Endothelial cell of umbilical vein (primary cell): ENCODE measurements around the gene EYS. TPM values are rescaled to one million over a fixed set of nuclear protein-coding genes. Genes with fewer than 3 reads are reported as not detected.

Source experiments
- BruUV-seq: library from RNA; stranded (reverse); fragments of 400-500 nt; replicated peaks from 2 replicates; lab custom pipeline; 2021; lab: Mats Ljungman, UMichigan
- CTCF ChIA-PET: fragments of 300-600, 350-600 bp; sonication (Branson Sonifier 250); formaldehyde crosslinking; loops from one replicate; lab custom pipeline; 2021; ENCODE audit warnings: antibody characterized with exemption, inconsistent platforms; lab: Charles Lee
- POLR2A ChIA-PET: fragments of 300-600, 350-600 bp; sonication (Branson Sonifier 250); formaldehyde crosslinking; loops from one replicate; lab custom pipeline; 2021; ENCODE audit warnings: antibody characterized with exemption, inconsistent platforms; lab: Charles Lee
- DNase-seq: peaks from one replicate; pipeline ENCODE4 v3.0.0-alpha.2; 2011; ENCODE audit warnings: low read depth, low spot score
- FAIRE-seq: peaks from 2 replicates; lab custom pipeline; 2011; peaks lifted over from hg19 to GRCh38; lab: Jason Lieb, UNC
- H2AFZ ChIP-seq: 2 replicates; pipeline ENCODE4 v1.6.0; 2012; ENCODE audit warnings: low read depth, low read length, control low read depth, inconsistent platforms
- H3K27ac ChIP-seq: 2 replicates; pipeline ENCODE4 v1.5.1; 2011; ENCODE audit warnings: low read depth, mild to moderate bottlenecking, control low read depth, low read length, moderate library complexity; ENCODE audit not compliant: insufficient read depth
- H3K27me3 ChIP-seq, 2 experiments: 2 replicates each; pipeline versions ENCODE4 v1.6.0 to v1.6.1; 2011; ENCODE audit warnings: low read length in 2 of 2, mixed read lengths in 1 of 2; ENCODE audit not compliant: control insufficient read depth in 2 of 2, insufficient read depth in 2 of 2
- H3K36me3 ChIP-seq, 2 experiments: 2 replicates in 1 of 2; 3 replicates in 1 of 2; pipeline ENCODE4 v1.5.1; 2011; ENCODE audit warnings: low read length in 2 of 2, mild to moderate bottlenecking in 1 of 2, moderate library complexity in 1 of 2; ENCODE audit not compliant: control insufficient read depth in 2 of 2, insufficient read depth in 2 of 2; ENCODE audit errors: extremely low read depth in 1 of 2
- H3K4me1 ChIP-seq: 3 replicates; pipeline ENCODE4 v1.5.1; 2011; ENCODE audit warnings: mild to moderate bottlenecking, low read length; ENCODE audit not compliant: control insufficient read depth, insufficient read depth; ENCODE audit errors: extremely low read depth
- H3K4me2 ChIP-seq: 2 replicates; pipeline ENCODE4 v1.6.1; 2011; ENCODE audit warnings: low read length, control low read depth, mixed read lengths; ENCODE audit not compliant: insufficient read depth
- H3K4me3 ChIP-seq, 3 experiments: fragments of 200-600 bp in 1 of 3; sonication (generic), shearing (Covaris generic) in 1 of 3; replicated peaks in 1 of 3; 2 replicates each; pipeline ENCODE4 v1.5.1; 2011 to 2016; ENCODE audit warnings: control low read depth in 3 of 3, low read length in 3 of 3, mild to moderate bottlenecking in 2 of 3, inconsistent platforms in 1 of 3, low read depth in 1 of 3, moderate library complexity in 1 of 3; ENCODE audit not compliant: insufficient read depth in 1 of 3
- H3K79me2 ChIP-seq: 2 replicates; pipeline ENCODE4 v1.6.0; 2012; ENCODE audit warnings: low read length, inconsistent platforms; ENCODE audit not compliant: control insufficient read depth, insufficient read depth
- H3K9ac ChIP-seq: replicated peaks from 2 replicates; pipeline ENCODE3; 2011; ENCODE audit warnings: low read length, control low read depth; ENCODE audit not compliant: insufficient read depth; ENCODE audit errors: extremely low read depth
- H3K9me1 ChIP-seq: replicated peaks from 3 replicates; pipeline ENCODE4 v1.6.0; 2011; ENCODE audit warnings: mild to moderate bottlenecking, low read length; ENCODE audit not compliant: control insufficient read depth, insufficient read depth; ENCODE audit errors: extremely low read depth
- H3K9me3 ChIP-seq: replicated peaks from 2 replicates; pipeline ENCODE4 v1.5.1; 2012; ENCODE audit warnings: low read length, inconsistent platforms; ENCODE audit not compliant: control insufficient read depth, insufficient read depth
- H4K20me1 ChIP-seq: replicated peaks from 2 replicates; pipeline ENCODE3; 2011; ENCODE audit warnings: mild to moderate bottlenecking, low read length; ENCODE audit not compliant: control insufficient read depth, insufficient read depth; ENCODE audit errors: extremely low read depth
- EZH2 ChIP-seq: IDR thresholded peaks from 2 replicates; pipeline ENCODE4 v1.6.1; 2012; ENCODE audit warnings: borderline replicate concordance, low read depth, mild to moderate bottlenecking, moderate library complexity, low read length, inconsistent platforms; ENCODE audit not compliant: severe bottlenecking
- FOS ChIP-seq: IDR thresholded peaks from 2 replicates; pipeline ENCODE4 v1.6.1; 2011; ENCODE audit warnings: mild to moderate bottlenecking, low read length, moderate library complexity, borderline replicate concordance; ENCODE audit not compliant: insufficient read depth
- GATA2 ChIP-seq: IDR thresholded peaks from 2 replicates; pipeline ENCODE4 v1.7.0; 2011; ENCODE audit warnings: low read depth, mild to moderate bottlenecking, moderate library complexity, mixed read lengths, low read length; ENCODE audit not compliant: insufficient read length, insufficient read depth
- JUN ChIP-seq: IDR thresholded peaks from 2 replicates; pipeline ENCODE4 v1.6.1; 2011; ENCODE audit warnings: borderline replicate concordance, low read depth; ENCODE audit not compliant: insufficient read length, insufficient read depth
- MAX ChIP-seq: IDR thresholded peaks from 2 replicates; pipeline ENCODE4 v1.6.1; 2011; ENCODE audit not compliant: insufficient read depth, insufficient read length
- MYC ChIP-seq: IDR thresholded peaks from one replicate; pipeline ENCODE4 v1.6.1; 2011; ENCODE audit warnings: mild to moderate bottlenecking, low read depth, low read length
- POLR2A ChIP-seq: IDR thresholded peaks from 2 replicates; pipeline ENCODE4 v1.6.1; 2012; ENCODE audit warnings: low read depth, mild to moderate bottlenecking, control low read depth, low read length
- POLR2AphosphoS5 ChIP-seq: IDR thresholded peaks from 2 replicates; pipeline ENCODE4 v1.6.1; 2012; ENCODE audit warnings: low read depth, mild to moderate bottlenecking, control low read depth, low read length, moderate library complexity; ENCODE audit not compliant: insufficient read depth
- dilution Hi-C: fragments of 300-500 bp; cut with MboI; formaldehyde crosslinking; loops from one replicate; pipeline ENCODE4 v1.15.0; 2019; ENCODE audit warnings: low sequenced_read_pairs; ENCODE audit not compliant: extremely low pct_ligation_motif_present
- intact Hi-C: fragments of 100-400 bp; cut with micrococcal nuclease; formaldehyde crosslinking; loops from one replicate; pipeline ENCODE4 v1.10.0; 2022
- polyA plus RNA-seq, 4 experiments: library from polyadenylated mRNA; depleted of rRNA in 3 of 4; stranded (reverse) in 3 of 4; unstranded in 1 of 4; fragments of >200 nt; gene quantifications; 2 replicates each; pipeline versions ENCODE4 v1.2.1 to v1.2.3, GENCODE V29; 2011 to 2012; ENCODE audit warnings: missing spikeins in 1 of 4
- total RNA-seq: library from RNA; stranded (reverse); gene quantifications from 2 replicates; pipeline ENCODE4 v1.2.3, GENCODE V29; 2021
- TF ChIP-seq, protein P1 (sequence below), 2 donors: IDR thresholded peaks; 1 replicate in 1 of 2; 2 replicates in 1 of 2; pipeline ENCODE4 v1.5.1; 2011; ENCODE audit warnings: low read length in 2 of 2, mild to moderate bottlenecking in 2 of 2, moderate library complexity in 2 of 2, control low read depth in 1 of 2, inconsistent platforms in 1 of 2, low read depth in 1 of 2; ENCODE audit not compliant: insufficient read depth in 1 of 2; ENCODE audit errors: extremely low read depth in 1 of 2

EYS gene
- total and polyA plus RNA-seq, 2 donors (not counting 3 experiments of a cell fraction or from before 2014, with no cell fraction given), result 0.01 to 0.27 TPM

DNA sequence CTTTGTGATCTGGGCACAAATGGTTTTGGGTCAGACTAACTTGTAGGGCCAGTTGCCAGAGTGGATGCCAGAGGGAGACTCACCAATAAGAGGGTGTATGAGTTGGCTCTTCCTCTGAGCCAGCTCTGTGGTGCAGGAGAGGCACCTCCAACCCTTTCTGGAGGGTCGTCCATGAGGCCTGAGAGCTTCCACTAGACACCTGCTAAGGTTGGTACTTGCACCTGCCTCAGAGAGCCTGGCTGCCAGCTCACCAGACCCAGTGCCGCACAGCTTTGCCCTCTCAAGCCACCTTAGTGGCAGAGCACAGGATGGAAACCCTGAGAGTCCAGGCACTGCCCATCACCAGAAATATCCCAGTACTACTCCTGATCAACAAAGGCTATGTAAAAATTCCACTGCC lies 504.3 kb downstream of the EYS start:
- no peak overlapping the region for H3K27ac ChIP-seq
- no peak overlapping the region for H2AFZ ChIP-seq
- ChIA-PET CTCF (no interaction called here), POLR2A (no interaction called here)
- intact Hi-C loops (no loop called here), dilution Hi-C loops (no loop called here)
- H3K79me2 ChIP-seq, result no peaks in the 10 kb centered on the region
- no peaks in the 10 kb centered on the region for H3K9me1 ChIP-seq
- no TSS peak for BruUV-seq
- TF ChIP-seq JUN, result no peak
- TF ChIP-seq, protein P1, sequence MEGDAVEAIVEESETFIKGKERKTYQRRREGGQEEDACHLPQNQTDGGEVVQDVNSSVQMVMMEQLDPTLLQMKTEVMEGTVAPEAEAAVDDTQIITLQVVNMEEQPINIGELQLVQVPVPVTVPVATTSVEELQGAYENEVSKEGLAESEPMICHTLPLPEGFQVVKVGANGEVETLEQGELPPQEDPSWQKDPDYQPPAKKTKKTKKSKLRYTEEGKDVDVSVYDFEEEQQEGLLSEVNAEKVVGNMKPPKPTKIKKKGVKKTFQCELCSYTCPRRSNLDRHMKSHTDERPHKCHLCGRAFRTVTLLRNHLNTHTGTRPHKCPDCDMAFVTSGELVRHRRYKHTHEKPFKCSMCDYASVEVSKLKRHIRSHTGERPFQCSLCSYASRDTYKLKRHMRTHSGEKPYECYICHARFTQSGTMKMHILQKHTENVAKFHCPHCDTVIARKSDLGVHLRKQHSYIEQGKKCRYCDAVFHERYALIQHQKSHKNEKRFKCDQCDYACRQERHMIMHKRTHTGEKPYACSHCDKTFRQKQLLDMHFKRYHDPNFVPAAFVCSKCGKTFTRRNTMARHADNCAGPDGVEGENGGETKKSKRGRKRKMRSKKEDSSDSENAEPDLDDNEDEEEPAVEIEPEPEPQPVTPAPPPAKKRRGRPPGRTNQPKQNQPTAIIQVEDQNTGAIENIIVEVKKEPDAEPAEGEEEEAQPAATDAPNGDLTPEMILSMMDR (IDR thresholded peaks at IDR 0.05; ENCODE audit: extremely low read depth in 1 of 2, insufficient read depth in 1 of 2, low read depth in 1 of 2, low read length in 2 of 2), result no peak
- no peak for TF ChIP-seq EZH2
- no peak for TF ChIP-seq POLR2A
- TF ChIP-seq MYC, result no peak
- no peak for TF ChIP-seq POLR2AphosphoS5
- no peak for TF ChIP-seq GATA2
- no peak for TF ChIP-seq FOS
- no peak for TF ChIP-seq MAX
- peaks cover 4% of the 10 kb centered on the region for H3K4me1 ChIP-seq
- DNase-seq, result no peak
- no peaks in the 10 kb centered on the region for H3K36me3 ChIP-seq
- no peak overlapping the region for H3K9ac ChIP-seq
- H4K20me1 ChIP-seq, result no peaks in the 10 kb centered on the region
- H3K9me3 ChIP-seq, result no peaks in the 10 kb centered on the region
- H3K4me2 ChIP-seq, result no peak overlapping the region
- no peaks in the 10 kb centered on the region for H3K27me3 ChIP-seq
- no peak overlapping the region for H3K4me3 ChIP-seq
- no peak for FAIRE-seq
